DND-41 (cell line): ENCODE data around the gene PCDHB4.

Experiments used
- CTCF ChIP-seq: IDR thresholded peaks from 2 replicates; pipeline ENCODE4 v1.5.1; 2012; ENCODE audit warnings: borderline replicate concordance, low read length, moderate library complexity, mild to moderate bottlenecking; ENCODE audit not compliant: poor library complexity, severe bottlenecking; ENCODE audit errors: extremely low read depth
- EZH2 ChIP-seq: IDR thresholded peaks from 3 replicates; pipeline ENCODE4 v1.6.1; 2012; ENCODE audit warnings: borderline replicate concordance, low read depth, mild to moderate bottlenecking, moderate library complexity, low read length, inconsistent platforms; ENCODE audit not compliant: severe bottlenecking

- no peak for TF ChIP-seq CTCF
- no peak for TF ChIP-seq EZH2
Measured at GRCh38 chr5:141150224-141150992, 28.8 kb downstream of the PCDHB4 start.
